ENCODE results near the gene CES4A. TPM values are rescaled to one million over a fixed set of nuclear protein-coding genes. Genes with fewer than 3 reads are reported as not detected.

CES4A gene
- total RNA-seq, 1 experiment from 2014 or later: 0.61 TPM

DNA sequence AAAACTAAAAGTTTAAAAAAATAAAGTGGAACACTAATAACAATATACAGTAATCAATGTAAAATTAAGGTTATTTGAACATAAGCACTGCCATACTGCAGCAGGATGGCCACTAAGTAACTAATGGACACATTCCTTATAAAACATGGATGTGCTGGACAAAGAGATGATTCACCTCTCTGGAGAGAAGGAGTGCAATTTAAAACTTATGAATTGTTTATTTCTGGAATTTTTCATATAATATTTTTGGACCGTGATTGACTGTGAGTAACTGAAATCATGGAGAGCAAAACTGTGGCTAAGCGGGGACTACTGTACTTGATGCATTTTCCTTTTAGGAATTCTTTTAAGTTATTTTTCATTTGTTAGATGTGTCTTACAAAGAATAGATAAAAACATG, 62.4 kb downstream of the CES4A start:
- TF ChIP-seq, protein P1, sequence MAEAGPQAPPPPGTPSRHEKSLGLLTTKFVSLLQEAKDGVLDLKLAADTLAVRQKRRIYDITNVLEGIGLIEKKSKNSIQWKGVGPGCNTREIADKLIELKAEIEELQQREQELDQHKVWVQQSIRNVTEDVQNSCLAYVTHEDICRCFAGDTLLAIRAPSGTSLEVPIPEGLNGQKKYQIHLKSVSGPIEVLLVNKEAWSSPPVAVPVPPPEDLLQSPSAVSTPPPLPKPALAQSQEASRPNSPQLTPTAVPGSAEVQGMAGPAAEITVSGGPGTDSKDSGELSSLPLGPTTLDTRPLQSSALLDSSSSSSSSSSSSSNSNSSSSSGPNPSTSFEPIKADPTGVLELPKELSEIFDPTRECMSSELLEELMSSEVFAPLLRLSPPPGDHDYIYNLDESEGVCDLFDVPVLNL (CRISPR knock-in tag; IDR thresholded peaks at IDR 0.05; ENCODE audit: borderline replicate concordance, low read depth): no peak
- no peak for TF ChIP-seq JAZF1 (CRISPR knock-in tag; IDR thresholded peaks at IDR 0.05)
- TF ChIP-seq, protein P2, sequence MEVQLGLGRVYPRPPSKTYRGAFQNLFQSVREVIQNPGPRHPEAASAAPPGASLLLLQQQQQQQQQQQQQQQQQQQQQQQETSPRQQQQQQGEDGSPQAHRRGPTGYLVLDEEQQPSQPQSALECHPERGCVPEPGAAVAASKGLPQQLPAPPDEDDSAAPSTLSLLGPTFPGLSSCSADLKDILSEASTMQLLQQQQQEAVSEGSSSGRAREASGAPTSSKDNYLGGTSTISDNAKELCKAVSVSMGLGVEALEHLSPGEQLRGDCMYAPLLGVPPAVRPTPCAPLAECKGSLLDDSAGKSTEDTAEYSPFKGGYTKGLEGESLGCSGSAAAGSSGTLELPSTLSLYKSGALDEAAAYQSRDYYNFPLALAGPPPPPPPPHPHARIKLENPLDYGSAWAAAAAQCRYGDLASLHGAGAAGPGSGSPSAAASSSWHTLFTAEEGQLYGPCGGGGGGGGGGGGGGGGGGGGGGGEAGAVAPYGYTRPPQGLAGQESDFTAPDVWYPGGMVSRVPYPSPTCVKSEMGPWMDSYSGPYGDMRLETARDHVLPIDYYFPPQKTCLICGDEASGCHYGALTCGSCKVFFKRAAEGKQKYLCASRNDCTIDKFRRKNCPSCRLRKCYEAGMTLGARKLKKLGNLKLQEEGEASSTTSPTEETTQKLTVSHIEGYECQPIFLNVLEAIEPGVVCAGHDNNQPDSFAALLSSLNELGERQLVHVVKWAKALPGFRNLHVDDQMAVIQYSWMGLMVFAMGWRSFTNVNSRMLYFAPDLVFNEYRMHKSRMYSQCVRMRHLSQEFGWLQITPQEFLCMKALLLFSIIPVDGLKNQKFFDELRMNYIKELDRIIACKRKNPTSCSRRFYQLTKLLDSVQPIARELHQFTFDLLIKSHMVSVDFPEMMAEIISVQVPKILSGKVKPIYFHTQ (CRISPR knock-in tag; IDR thresholded peaks at IDR 0.05): no peak
- TF ChIP-seq ZNF263 (CRISPR knock-in tag; IDR thresholded peaks at IDR 0.05; ENCODE audit: low read depth): no peak
- TF ChIP-seq GTF2I (CRISPR knock-in tag; conservative IDR thresholded peaks at IDR 0.05): no peak
- TF ChIP-seq GRHL2 (CRISPR knock-in tag; IDR thresholded peaks at IDR 0.05; ENCODE audit: insufficient replicate concordance, severe bottlenecking): no peak
- TF ChIP-seq ZBTB21 (CRISPR knock-in tag; IDR thresholded peaks at IDR 0.05; ENCODE audit: borderline replicate concordance): no peak
- no peak for TF ChIP-seq FOXK1 (CRISPR knock-in tag; IDR thresholded peaks at IDR 0.05)
- TF ChIP-seq, protein P3, sequence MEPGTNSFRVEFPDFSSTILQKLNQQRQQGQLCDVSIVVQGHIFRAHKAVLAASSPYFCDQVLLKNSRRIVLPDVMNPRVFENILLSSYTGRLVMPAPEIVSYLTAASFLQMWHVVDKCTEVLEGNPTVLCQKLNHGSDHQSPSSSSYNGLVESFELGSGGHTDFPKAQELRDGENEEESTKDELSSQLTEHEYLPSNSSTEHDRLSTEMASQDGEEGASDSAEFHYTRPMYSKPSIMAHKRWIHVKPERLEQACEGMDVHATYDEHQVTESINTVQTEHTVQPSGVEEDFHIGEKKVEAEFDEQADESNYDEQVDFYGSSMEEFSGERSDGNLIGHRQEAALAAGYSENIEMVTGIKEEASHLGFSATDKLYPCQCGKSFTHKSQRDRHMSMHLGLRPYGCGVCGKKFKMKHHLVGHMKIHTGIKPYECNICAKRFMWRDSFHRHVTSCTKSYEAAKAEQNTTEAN (CRISPR knock-in tag; IDR thresholded peaks at IDR 0.05): no peak
- TF ChIP-seq ZNF423 (CRISPR knock-in tag; IDR thresholded peaks at IDR 0.05): no peak
- TF ChIP-seq, protein P4, sequence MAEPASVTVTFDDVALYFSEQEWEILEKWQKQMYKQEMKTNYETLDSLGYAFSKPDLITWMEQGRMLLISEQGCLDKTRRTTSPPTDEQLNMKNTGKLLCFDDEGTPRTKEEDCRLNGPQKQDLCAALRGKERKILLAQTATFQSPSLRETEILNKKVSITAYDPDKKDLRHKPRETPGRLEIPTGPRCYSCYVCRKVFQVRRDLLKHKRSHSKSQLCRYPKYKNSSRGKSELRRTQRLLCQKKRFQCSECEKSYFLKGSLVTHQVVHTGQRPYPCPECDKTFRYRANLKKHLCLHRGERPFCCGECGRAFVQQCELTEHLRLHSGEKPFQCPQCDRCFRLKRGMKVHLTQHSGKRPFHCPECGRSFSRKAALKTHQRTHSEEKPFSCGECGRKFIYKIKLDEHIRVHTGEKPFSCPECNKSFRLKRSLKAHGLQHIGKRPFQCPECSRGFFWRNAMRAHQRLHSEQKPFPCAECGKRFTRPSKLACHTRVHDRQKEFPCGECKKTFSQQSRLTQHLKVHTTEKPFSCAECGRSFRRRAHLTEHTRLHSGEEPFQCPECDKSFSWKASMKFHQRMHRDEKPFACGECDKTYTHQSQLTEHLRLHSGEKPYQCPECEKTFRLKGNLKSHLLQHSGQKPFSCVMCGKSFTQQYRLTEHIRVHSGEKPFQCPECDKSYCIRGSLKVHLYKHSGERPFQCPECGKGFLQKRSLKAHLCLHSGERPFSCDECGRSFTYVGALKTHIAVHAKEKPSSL (CRISPR knock-in tag; conservative IDR thresholded peaks at IDR 0.05): no peak
- TF ChIP-seq, protein P5, sequence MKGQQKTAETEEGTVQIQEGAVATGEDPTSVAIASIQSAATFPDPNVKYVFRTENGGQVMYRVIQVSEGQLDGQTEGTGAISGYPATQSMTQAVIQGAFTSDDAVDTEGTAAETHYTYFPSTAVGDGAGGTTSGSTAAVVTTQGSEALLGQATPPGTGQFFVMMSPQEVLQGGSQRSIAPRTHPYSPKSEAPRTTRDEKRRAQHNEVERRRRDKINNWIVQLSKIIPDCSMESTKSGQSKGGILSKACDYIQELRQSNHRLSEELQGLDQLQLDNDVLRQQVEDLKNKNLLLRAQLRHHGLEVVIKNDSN (CRISPR knock-in tag; IDR thresholded peaks at IDR 0.05): no peak
- TF ChIP-seq, protein P6, sequence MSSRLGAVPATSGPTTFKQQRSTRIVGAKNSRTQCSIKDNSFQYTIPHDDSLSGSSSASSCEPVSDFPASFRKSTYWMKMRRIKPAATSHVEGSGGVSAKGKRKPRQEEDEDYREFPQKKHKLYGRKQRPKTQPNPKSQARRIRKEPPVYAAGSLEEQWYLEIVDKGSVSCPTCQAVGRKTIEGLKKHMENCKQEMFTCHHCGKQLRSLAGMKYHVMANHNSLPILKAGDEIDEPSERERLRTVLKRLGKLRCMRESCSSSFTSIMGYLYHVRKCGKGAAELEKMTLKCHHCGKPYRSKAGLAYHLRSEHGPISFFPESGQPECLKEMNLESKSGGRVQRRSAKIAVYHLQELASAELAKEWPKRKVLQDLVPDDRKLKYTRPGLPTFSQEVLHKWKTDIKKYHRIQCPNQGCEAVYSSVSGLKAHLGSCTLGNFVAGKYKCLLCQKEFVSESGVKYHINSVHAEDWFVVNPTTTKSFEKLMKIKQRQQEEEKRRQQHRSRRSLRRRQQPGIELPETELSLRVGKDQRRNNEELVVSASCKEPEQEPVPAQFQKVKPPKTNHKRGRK (CRISPR knock-in tag; IDR thresholded peaks at IDR 0.05; ENCODE audit: borderline replicate concordance): no peak
- no peak for TF ChIP-seq KAT7 (CRISPR knock-in tag; IDR thresholded peaks at IDR 0.05; ENCODE audit: borderline replicate concordance)
- no peak for TF ChIP-seq TP53 (CRISPR knock-in tag; IDR thresholded peaks at IDR 0.05)
- TF ChIP-seq HMGA2 (CRISPR knock-in tag; IDR thresholded peaks at IDR 0.05): no peak
- TF ChIP-seq NFYB (CRISPR knock-in tag; conservative IDR thresholded peaks at IDR 0.05; ENCODE audit: low read depth): no peak
- Mint-ChIP-seq H3K9me3 (no peaks in the 10 kb centered on the region), H3K27me3 (ENCODE audit: low read depth) (no peaks in the 10 kb centered on the region), H3K4me3 (no peak overlapping the region), H3K4me1 (no peaks in the 10 kb centered on the region), H3K27ac (no peak overlapping the region), H3K36me3 (0 out of 2 replicates have a peak, but pooled peaks cover 2% of the 10 kb centered on the region)
- ChIA-PET CTCF (no interaction called here), POLR2A (no interaction called here)
- ATAC-seq: no peak
- DNase-seq (ENCODE audit: low spot score): no peak

Measured in WTC11 (cell line).